Activated T-cell treated with anti-CD3 and anti-CD28 coated beads for 4 hours (primary cell): ENCODE results near the gene CAPN11.

Source experiments
- DNase-seq: peaks from one replicate; pipeline ENCODE4 v3.0.0-alpha.2; 2020

CAPN11 gene

DNA sequence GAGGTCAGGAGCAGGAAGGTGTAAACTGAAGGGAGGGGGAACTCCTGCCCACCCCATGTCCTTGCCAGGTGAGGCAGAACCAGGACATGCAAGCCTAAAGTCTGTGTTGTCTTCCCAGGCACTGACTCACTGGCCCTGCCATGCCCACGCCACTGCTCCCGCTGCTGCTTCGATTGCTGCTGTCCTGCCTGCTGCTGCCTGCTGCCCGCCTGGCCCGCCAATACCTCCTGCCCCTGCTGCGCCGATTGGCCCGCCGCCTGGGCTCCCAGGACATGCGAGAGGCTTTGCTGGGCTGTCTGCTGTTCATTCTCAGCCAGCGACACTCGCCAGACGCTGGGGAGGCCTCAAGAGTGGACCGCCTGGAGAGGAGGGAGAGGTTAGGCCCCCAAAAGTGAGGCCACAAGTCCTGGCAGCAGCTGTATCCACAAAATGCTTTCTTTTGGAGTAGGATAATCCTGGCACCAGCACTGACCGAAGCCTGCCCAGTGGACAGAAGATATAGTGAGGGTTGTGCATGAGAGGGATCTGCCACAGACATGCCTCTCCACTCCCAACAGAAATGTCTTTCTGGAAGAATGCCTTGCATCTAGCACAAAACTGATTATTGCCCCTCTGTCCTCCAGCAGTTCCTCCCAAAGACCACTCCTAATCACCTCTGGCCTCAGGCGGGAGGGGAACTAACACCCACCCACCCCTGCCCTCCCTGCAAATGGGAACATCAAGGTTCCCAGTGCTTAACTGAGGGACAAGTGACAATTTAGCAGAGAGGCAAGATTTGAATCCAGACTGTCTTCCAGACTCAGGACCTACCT is 58.9 kb downstream of the CAPN11 start:
- no peak for DNase-seq

GRCh38 chr6:44219053-44219814 is 60.6 kb downstream of the CAPN11 start:
- DNase-seq, result no peak

GRCh38 chr6:44219815-44220784 is 61.5 kb downstream of the CAPN11 start:
- DNase-seq, result no peak

DNA sequence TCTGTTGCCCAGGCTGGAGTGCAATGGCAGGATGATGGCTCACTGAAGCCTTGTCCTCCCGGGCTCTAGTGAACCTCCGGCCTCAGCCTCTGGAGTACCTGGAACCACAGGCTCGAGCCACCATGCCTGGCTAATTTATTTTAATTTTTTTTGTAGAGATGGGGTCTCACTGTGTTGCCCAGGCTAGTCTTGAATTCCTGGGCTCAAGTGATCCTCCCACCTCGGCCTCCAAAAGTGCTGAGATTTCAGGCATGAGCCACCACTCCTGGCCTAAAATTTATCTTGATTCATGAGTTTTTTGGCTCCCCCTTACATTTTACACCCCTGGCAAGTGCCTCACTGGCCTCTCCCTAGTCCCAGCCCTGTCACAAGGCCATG is 62.3 kb downstream of the CAPN11 start:
- no peak for DNase-seq

GRCh38 chr6:44221291-44221960 is 62.8 kb downstream of the CAPN11 start:
- peak; percentile 49 for DNase-seq

GRCh38 chr6:44221961-44222335 is 63.3 kb downstream of the CAPN11 start:
- no peak for DNase-seq

DNA sequence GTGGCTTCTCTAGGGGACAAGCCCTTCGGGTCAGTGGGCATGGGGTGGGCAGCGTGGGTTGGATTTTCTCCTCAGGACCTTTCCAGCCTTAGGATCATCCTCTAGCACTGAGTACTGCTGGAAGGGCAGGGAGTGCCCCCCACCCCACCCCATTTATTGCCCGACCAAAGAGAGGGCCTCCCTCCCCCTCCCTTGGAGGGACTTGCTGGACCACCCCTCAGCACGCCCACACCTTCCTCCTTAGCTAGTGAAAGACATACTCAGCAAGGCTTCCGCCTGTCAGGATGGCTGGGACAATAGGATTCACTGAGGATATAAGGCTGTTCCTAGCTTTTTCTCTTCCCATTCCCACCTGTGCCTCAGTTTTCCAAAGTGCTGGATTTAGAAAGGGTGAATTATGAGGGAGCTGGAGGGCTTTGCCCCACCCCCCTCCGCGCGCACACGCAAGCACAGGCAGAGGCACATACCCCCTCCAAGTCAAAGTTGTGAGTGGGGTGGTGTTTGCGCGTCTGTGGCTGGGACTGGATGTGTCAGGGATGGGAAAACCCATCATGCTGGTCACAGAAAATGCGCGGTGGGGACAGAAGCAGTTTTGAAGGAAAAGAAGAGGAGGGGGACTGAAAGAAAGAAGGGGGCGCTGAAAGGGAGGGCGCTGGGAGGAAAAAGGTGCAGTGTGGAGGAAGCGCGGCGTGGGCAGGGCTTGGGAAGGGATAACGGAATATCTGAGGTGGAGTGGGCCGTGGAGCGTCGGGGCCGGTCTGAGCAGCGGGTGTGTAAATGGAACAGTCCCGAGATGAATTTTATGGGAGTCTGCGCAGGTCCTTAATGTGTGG is 64.1 kb downstream of the CAPN11 start:
- no peak for DNase-seq

GRCh38 chr6:44223319-44224028 is 64.9 kb downstream of the CAPN11 start, which contains the start of gene SLC29A1:
Gene SLC29A1 (plus strand): TSS chr6:44223595. CDS start chr6:44227314, 3,719 bp downstream.
- peak; percentile 81 for DNase-seq

- DNase-seq, result no peak
Observed at GRCh38 chr6:44224029-44224964, 65.7 kb downstream of the CAPN11 start.

DNA sequence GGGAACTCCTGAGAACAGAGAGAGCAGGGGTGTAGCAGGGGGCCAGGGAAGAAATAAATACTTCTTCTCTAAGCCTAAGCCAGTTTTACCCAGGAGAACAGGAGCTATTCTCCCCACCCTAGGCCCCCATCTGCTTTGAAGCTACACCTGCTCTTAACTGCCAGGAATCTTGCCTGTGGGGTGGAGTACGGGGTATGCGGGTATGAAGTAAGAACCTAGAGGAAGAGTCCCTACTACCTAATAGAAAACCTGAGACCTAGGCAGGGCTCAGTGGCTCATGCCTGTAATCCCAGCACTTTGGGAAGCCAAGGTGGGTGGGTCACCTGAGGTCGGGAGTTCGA is 66.3 kb downstream of the CAPN11 start:
- no peak for DNase-seq

- DNase-seq, result no peak
Observed at GRCh38 chr6:44225579-44226325, 67.1 kb downstream of the CAPN11 start.

DNA sequence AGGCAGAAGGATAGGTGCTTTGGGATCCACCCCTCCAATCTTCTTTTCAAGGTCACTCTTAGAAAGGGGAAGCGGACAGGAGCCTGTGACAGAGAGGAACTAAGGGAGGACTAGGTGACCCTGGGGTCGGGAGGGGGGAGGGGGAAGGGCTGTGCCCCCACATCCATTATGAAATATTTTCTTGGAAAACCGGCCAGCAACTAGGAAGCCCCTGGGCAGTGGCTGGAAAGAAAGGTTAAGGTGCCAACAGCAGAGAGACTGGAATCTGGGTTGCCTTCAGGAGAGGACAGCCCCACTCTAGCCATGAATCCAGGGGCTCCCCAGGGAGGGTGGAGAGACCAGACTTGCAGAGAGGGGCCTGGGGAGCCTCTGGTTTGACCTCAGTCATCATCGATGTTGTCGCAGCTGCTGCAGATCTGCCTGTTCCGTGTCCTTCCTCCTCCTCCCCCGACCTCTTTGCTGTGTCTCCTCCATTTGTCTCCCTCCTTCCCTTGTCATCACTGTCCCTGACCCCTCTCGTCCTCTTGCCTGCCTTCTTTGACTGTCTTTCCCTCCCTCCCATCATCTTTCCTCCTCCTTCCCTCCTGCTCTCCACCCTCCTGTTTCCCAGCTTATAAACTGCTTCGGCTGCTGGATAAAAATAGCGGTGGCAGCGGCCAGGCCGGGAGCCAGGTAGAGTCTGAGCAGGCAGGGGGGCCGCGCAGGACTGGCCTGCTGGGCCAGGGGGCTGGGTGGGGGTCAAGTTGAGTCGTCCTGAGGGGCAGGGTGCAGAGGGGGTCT is 67.9 kb downstream of the CAPN11 start:
- no peak for DNase-seq

DNA sequence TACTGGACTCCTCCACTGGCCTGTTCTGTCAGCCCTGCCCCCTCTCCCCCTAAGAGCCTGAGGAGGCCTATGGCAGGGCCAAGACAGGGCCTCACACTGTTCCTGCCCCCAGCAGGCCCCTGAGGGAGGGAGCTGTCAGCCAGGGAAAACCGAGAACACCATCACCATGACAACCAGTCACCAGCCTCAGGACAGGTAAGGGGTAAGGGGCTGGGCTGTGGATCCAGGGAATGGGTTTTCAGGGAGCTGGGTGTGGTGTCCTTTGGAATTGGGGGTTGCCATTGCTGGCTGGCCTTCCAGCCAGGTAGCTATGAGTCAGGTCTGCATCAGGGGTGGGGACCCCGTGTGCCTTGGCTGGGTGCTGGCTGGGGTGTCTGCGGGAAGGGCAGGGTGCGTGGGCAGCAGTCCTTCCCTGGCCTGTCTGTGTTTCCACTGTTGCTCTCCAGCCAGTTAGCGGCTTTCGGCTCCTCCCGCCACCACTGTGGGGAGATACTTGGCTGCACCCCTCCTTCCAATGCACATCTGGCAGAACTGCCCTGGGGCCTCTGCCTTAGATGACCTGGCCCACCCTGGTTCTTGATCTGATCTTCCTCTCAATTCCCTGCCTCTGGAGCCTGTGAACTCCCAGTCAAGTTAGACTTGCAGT is 68.7 kb downstream of the CAPN11 start:
- no peak for DNase-seq

- no peak for DNase-seq
Observed at GRCh38 chr6:44228031-44228430, 69.4 kb downstream of the CAPN11 start.

DNA sequence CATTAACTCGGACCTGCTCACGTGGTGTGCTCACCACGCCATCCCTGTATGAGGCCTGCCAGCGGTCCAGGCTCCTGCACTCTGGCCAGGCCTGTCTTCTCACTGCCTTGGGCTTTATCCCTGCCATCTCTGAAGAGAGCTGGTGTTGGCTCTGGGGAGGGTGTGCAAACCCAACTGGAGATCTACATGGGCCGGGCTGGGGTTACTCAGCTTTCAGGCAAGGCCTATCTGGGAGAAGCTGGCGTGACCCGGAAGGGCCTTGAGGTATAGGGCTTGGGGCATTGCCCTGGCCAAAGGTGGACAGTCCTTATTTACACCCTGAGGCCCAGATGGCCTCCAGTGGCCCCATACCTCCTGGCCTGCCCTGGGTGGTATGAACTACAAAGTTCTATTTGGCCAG is 69.8 kb downstream of the CAPN11 start:
- DNase-seq, result no peak

GRCh38 chr6:44228836-44229235 is 70.2 kb downstream of the CAPN11 start:
- DNase-seq, result no peak

DNA sequence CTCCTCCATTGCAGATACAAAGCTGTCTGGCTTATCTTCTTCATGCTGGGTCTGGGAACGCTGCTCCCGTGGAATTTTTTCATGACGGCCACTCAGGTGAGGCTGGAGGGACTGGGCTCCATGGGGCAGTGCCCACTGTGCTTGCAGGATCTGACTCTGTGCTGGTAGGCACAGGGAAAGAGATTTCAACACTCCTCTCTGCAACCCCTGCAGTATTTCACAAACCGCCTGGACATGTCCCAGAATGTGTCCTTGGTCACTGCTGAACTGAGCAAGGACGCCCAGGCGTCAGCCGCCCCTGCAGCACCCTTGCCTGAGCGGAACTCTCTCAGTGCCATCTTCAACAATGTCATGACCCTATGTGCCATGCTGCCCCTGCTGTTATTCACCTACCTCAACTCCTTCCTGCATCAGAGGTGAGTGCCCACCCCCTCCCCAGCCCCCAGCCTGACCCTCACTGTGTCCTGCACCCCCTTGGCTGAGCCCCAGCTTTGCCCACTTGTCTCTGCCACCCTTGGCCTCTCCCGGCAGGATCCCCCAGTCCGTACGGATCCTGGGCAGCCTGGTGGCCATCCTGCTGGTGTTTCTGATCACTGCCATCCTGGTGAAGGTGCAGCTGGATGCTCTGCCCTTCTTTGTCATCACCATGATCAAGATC is 70.9 kb downstream of the CAPN11 start:
- DNase-seq, result no peak
